Measurements from ENCODE around the gene TBC1D5. TPM values are rescaled to one million over a fixed set of nuclear protein-coding genes. Genes with fewer than 3 reads are reported as not detected.
"Not testable (repeated sequence)": the region's sequence is repeated elsewhere in the genome, so short reads cannot be mapped to it uniquely, and the experiment has no call there.

Gene TBC1D5
- total RNA-seq, 1 experiment from 2014 or later, result 181 TPM

DNA sequence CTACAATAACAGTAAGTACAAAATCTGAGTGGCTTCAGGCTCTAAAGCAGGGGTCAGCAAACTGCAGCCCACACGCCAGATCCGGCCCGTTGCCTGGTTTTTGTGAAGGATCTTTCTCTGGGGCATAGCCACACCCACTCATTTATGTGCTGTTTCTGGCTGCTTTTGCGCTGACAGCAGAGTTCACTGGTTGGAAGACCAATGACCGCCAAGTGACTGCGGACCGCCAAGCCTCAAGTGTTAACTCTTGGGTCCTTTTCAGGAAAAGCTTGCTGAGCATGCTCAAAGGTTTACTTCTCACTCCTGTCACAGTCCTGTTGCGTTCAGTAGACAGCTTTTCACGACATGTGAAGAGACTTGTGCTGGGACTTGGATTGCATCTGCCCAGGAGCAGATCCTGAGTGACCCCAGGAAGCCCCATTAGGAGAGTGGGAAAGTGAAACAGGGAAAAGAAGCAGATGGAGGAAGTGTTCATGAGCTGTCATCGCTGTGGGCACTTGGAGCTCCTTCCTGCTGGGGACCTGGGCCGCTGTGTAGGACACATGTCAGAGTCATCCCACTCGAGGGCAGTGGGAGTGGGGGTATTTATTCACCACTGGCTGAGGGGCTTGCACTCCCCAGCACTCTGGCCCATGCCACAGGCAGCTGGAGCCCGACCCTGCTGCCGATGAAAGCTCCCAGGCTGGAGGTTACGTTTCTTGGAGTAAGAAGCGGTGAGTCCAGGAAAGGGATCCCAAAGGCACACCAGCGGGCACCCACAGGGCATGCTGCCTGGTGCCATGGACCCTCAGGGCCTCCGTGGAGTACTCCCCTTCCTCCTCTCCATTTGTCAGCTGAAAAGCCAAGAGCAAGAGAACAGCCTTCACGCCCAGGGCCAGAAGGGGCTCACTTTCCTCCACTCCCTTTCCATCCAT, 608.5 kb downstream of the TBC1D5 start:
- H3K27ac ChIP-seq (ENCODE audit: low read length), result no peak overlapping the region
- no peak overlapping the region for H3K4me3 ChIP-seq (ENCODE audit: low read length)

DNA sequence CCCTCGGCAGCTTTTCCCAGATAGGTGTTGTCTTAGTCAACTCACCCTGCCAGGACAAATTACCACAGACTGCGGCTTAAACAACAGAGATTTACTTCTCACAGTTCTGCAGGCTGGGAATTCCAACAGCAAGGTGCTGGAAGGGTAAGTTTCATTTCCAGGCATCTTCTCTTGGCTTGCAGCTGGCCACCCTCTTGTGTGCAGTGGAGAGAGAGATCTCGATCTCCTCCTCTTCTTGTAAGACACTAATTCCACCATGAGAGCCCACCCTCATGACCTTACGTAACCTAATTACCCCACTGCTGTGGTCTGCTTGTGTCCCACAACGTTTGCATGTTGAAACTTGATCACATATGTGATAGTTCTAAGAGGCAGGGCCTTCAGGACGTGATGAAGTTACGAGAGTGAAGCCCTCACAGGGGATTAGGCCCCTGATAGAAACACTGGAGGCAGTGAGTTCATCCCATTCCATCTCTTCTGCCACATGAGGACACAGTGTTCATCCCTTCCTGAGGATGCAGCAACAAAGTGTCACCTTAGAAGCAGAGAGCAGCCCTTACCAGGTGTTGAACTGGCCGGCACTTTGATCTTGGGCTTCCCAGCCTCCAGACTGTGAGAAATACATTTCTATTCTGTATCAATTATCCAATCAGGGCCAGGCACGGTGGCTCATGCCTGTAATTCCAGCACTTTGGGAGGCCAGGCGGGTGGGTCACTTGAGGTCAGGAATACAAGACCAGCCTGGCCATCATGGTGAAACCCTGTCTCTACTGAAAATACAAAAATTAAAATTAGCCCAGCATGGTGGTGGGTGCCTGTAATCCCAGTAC, 609.9 kb downstream of the TBC1D5 start:
- Histone ChIP-seq H3K4me1 (ENCODE audit: low read length) (peaks cover 6% of the 10 kb centered on the region), H3K4me3 (ENCODE audit: low read length) (no peak overlapping the region), H3K27ac (ENCODE audit: low read length) (no peak overlapping the region), H3K36me3 (ENCODE audit: insufficient read depth, low read length) (no peaks in the 10 kb centered on the region), H2AFZ (ENCODE audit: low read length) (no peak overlapping the region), H3K27me3 (ENCODE audit: low read length) (no peaks in the 10 kb centered on the region), H3K79me2 (ENCODE audit: low read length) (no peaks in the 10 kb centered on the region), H3K4me2 (ENCODE audit: low read depth, low read length, poor library complexity, severe bottlenecking) (no peak overlapping the region), H3K9me2 (replicated peaks; ENCODE audit: insufficient read depth, low read length) (no peaks in the 10 kb centered on the region), H3K9me3 (ENCODE audit: low read length) (no peaks in the 10 kb centered on the region), H4K20me1 (ENCODE audit: insufficient read depth, low read depth, low read length) (no peaks in the 10 kb centered on the region), H3K9ac (ENCODE audit: low read length) (no peak overlapping the region)
- DNase-seq, result no peak

More for the DNA sequence above, 608.5 kb downstream of the TBC1D5 start:
- no peak overlapping the region for H3K4me2 ChIP-seq (ENCODE audit: low read depth, low read length, poor library complexity, severe bottlenecking)
- no peak overlapping the region for H3K9ac ChIP-seq (ENCODE audit: low read length)
- H3K27me3 ChIP-seq (ENCODE audit: low read length), result no peaks in the 10 kb centered on the region
- no peak overlapping the region for H2AFZ ChIP-seq (ENCODE audit: low read length)
- H3K9me3 ChIP-seq (ENCODE audit: low read length), result no peaks in the 10 kb centered on the region
- no peaks in the 10 kb centered on the region for H3K9me2 ChIP-seq (replicated peaks; ENCODE audit: insufficient read depth, low read length)
- H4K20me1 ChIP-seq (ENCODE audit: insufficient read depth, low read depth, low read length), result no peaks in the 10 kb centered on the region
- no peaks in the 10 kb centered on the region for H3K36me3 ChIP-seq (ENCODE audit: insufficient read depth, low read length)
- H3K4me1 ChIP-seq (ENCODE audit: low read length), result peaks cover 6% of the 10 kb centered on the region
- no peak for DNase-seq
- no peaks in the 10 kb centered on the region for H3K79me2 ChIP-seq (ENCODE audit: low read length)

DNA sequence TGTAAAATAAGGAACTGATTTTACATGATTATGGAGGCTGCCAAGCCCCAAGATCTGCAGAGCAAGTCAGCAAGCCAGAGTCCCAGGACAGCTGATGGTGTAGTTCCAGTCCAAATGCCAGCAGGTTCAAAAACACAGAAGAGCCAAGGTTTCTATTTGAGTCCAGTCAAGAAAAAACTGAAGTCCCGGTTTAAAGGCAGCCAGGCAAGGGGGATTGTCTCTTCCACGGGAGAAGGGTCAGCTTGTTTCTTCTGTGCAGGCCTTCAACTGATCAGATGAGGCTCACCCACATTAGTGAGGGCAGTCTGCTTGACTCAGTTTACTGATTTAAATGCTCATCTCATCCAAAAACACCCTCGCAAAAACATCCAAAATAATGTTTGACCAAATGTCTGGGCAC, 611.5 kb downstream of the TBC1D5 start:
- Histone ChIP-seq H4K20me1 (ENCODE audit: insufficient read depth, low read depth, low read length) (no peaks in the 10 kb centered on the region), H3K9ac (ENCODE audit: low read length) (no peak overlapping the region), H3K4me3 (ENCODE audit: low read length) (no peak overlapping the region), H2AFZ (ENCODE audit: low read length) (no peak overlapping the region), H3K4me2 (ENCODE audit: low read depth, low read length, poor library complexity, severe bottlenecking) (no peak overlapping the region), H3K79me2 (ENCODE audit: low read length) (no peaks in the 10 kb centered on the region), H3K36me3 (ENCODE audit: insufficient read depth, low read length) (no peaks in the 10 kb centered on the region), H3K9me2 (replicated peaks; ENCODE audit: insufficient read depth, low read length) (no peaks in the 10 kb centered on the region), H3K27me3 (ENCODE audit: low read length) (no peaks in the 10 kb centered on the region), H3K4me1 (ENCODE audit: low read length) (peaks cover 6% of the 10 kb centered on the region), H3K27ac (ENCODE audit: low read length) (no peak overlapping the region), H3K9me3 (ENCODE audit: low read length) (no peaks in the 10 kb centered on the region)
- no peak for DNase-seq

DNA sequence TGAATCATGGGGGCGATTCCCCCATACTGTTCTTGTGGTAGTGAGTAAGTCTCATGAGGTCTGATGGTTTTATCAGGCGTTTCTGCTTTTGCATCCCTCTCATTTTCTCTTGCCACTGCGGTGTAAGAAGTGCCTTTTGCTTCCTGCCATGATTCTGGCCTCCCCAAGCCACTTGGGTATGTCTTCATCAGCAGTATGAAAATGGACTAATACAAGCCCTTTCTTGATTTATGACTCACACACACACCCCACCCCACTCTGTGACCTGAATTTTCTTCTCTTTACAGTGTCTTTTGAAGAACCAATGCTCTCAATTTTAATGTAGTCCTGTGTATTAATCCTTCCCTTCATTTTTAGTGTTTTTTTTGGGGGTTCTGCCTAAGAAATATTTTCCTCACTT, 612.9 kb downstream of the TBC1D5 start:
- Histone ChIP-seq H3K79me2 (ENCODE audit: low read length) (no peaks in the 10 kb centered on the region), H3K9me2 (replicated peaks; ENCODE audit: insufficient read depth, low read length) (no peaks in the 10 kb centered on the region), H3K36me3 (ENCODE audit: insufficient read depth, low read length) (no peaks in the 10 kb centered on the region), H2AFZ (ENCODE audit: low read length) (no peak overlapping the region), H4K20me1 (ENCODE audit: insufficient read depth, low read depth, low read length) (no peaks in the 10 kb centered on the region), H3K4me1 (ENCODE audit: low read length) (peaks cover 6% of the 10 kb centered on the region), H3K27me3 (ENCODE audit: low read length) (no peaks in the 10 kb centered on the region), H3K27ac (ENCODE audit: low read length) (no peak overlapping the region), H3K4me2 (ENCODE audit: low read depth, low read length, poor library complexity, severe bottlenecking) (no peak overlapping the region), H3K9me3 (ENCODE audit: low read length) (no peaks in the 10 kb centered on the region), H3K4me3 (ENCODE audit: low read length) (no peak overlapping the region), H3K9ac (ENCODE audit: low read length) (no peak overlapping the region)
- no peak for DNase-seq

DNA sequence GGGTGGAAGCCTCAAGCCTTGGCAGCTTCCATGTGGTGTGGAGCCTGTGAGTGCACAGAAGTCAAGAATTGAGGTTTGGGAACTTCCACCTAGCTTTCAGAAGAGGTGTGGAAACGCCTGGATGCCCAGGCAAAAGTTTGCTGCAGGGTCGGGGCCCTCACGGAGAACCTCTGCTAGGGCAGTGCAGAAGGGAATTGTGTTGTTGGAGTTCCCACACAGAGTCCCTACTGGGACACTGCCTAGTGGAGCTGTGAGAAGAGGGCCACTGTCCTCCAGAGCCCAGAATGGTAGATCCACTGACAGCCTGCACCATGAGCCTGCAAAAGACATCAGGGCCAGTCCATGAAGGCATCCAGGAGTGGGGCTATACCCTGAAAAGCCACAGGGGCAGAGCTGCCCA, 613.8 kb downstream of the TBC1D5 start:
- H3K27ac ChIP-seq (ENCODE audit: low read length); H3K9me3 ChIP-seq (ENCODE audit: low read length); H3K9me2 ChIP-seq (replicated peaks; ENCODE audit: insufficient read depth, low read length); H3K4me2 ChIP-seq (ENCODE audit: low read depth, low read length, poor library complexity, severe bottlenecking); H3K4me3 ChIP-seq (ENCODE audit: low read length); H3K9ac ChIP-seq (ENCODE audit: low read length); DNase-seq; H3K27me3 ChIP-seq (ENCODE audit: low read length); H3K36me3 ChIP-seq (ENCODE audit: insufficient read depth, low read length); H3K4me1 ChIP-seq (ENCODE audit: low read length); H3K79me2 ChIP-seq (ENCODE audit: low read length); H4K20me1 ChIP-seq (ENCODE audit: insufficient read depth, low read depth, low read length); H2AFZ ChIP-seq (ENCODE audit: low read length): not testable (repeated sequence)

DNA sequence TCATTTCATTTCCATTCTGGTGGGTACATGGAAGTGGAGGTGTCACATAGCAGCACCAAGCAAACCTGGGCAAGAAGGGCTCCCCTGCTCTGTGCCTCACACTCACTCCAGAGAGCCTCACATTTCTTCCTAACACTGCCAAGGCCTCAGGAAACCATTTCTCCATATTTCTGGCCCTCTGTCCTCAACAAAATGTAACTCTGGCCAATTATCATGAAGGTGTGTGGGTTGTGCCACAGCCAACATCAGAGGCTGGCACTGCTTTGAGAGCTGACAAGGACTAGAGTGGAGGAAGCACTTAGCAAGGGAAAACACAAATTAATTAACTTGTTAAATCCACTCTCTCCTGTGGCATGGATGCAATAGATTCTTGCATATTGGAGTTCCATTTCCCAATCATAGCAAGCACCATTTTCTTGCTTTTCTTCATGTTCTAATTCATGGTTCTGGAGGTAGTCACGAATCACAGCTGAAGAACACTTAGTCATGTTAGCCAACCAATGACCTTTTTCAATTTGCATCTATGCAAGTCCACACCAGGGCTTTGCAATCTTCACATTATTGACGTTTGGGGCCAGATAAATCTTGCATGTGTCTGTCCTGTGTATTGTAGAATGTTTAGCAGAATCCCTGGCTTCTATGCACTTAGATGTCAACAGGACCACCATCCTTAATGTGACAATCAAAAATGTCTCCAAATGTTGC, 616.5 kb downstream of the TBC1D5 start:
- Histone ChIP-seq H3K4me3 (ENCODE audit: low read length) (no peak overlapping the region), H3K79me2 (ENCODE audit: low read length) (no peaks in the 10 kb centered on the region), H2AFZ (ENCODE audit: low read length) (no peak overlapping the region), H3K36me3 (ENCODE audit: insufficient read depth, low read length) (no peaks in the 10 kb centered on the region), H3K4me2 (ENCODE audit: low read depth, low read length, poor library complexity, severe bottlenecking) (no peak overlapping the region), H3K4me1 (ENCODE audit: low read length) (no peaks in the 10 kb centered on the region), H3K27ac (ENCODE audit: low read length) (no peak overlapping the region), H3K27me3 (ENCODE audit: low read length) (no peaks in the 10 kb centered on the region), H4K20me1 (ENCODE audit: insufficient read depth, low read depth, low read length) (no peaks in the 10 kb centered on the region), H3K9ac (ENCODE audit: low read length) (no peak overlapping the region), H3K9me2 (replicated peaks; ENCODE audit: insufficient read depth, low read length) (no peaks in the 10 kb centered on the region), H3K9me3 (ENCODE audit: low read length) (no peaks in the 10 kb centered on the region)
- no peak for DNase-seq

DNA sequence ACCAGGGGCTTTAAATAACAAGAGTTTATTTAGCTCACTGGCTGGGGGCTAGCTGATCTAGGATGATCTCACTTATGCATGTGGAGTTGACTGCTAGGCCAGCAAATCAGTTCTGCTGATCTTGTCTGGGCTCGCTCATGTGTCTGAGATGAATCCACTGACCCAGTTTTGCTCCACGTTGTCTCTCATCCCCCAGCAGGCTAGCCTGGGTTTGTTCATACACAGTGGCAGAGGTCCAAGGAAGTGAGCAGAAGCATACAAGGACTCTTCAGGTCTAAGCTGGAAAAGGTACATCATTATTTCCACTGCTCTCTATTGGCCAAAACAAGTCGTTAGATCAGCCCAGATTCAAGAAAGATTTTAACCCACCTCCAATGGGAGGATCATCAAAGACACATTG, 619.7 kb downstream of the TBC1D5 start:
- H3K9me2 ChIP-seq (replicated peaks; ENCODE audit: insufficient read depth, low read length), result no peaks in the 10 kb centered on the region
- H2AFZ ChIP-seq (ENCODE audit: low read length), result no peak overlapping the region
- no peak overlapping the region for H3K27ac ChIP-seq (ENCODE audit: low read length)
- no peaks in the 10 kb centered on the region for H3K4me1 ChIP-seq (ENCODE audit: low read length)
- no peaks in the 10 kb centered on the region for H3K27me3 ChIP-seq (ENCODE audit: low read length)
- H3K79me2 ChIP-seq (ENCODE audit: low read length), result no peaks in the 10 kb centered on the region
- H4K20me1 ChIP-seq (ENCODE audit: insufficient read depth, low read depth, low read length), result no peaks in the 10 kb centered on the region
- H3K36me3 ChIP-seq (ENCODE audit: insufficient read depth, low read length), result no peaks in the 10 kb centered on the region
- no peak overlapping the region for H3K4me2 ChIP-seq (ENCODE audit: low read depth, low read length, poor library complexity, severe bottlenecking)
- no peak for DNase-seq
- no peak overlapping the region for H3K4me3 ChIP-seq (ENCODE audit: low read length)
- no peaks in the 10 kb centered on the region for H3K9me3 ChIP-seq (ENCODE audit: low read length)
- H3K9ac ChIP-seq (ENCODE audit: low read length), result no peak overlapping the region

DNA sequence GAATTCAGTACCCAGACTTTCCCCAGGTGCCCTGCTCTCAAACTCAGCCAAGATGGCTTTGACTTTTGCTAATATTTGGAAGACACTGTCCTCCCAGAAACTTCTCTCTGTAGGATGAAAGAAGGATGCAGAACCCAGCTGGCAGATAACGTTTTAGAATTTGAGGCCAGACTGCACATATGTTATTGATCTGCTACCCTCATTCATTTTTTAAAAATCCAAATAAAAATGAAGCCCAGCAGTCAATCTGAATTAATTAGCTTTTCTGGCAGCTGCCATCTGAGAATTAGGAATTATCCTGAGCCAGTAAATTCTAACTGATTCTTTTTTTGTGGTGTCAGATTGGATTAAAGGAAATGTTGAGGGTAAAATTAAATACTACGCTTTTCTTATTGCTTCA, 621.1 kb downstream of the TBC1D5 start:
- Histone ChIP-seq H3K9ac (ENCODE audit: low read length) (no peak overlapping the region), H3K4me3 (ENCODE audit: low read length) (no peak overlapping the region)
- DNase-seq, result no peak

More for the DNA sequence above, 621.1 kb downstream of the TBC1D5 start:
- H3K4me2 ChIP-seq (ENCODE audit: low read depth, low read length, poor library complexity, severe bottlenecking), result no peak overlapping the region
- H3K79me2 ChIP-seq (ENCODE audit: low read length), result no peaks in the 10 kb centered on the region
- H3K36me3 ChIP-seq (ENCODE audit: insufficient read depth, low read length), result no peaks in the 10 kb centered on the region
- H3K27ac ChIP-seq (ENCODE audit: low read length), result no peak overlapping the region
- H3K4me1 ChIP-seq (ENCODE audit: low read length), result no peaks in the 10 kb centered on the region
- H2AFZ ChIP-seq (ENCODE audit: low read length), result no peak overlapping the region
- H4K20me1 ChIP-seq (ENCODE audit: insufficient read depth, low read depth, low read length), result no peaks in the 10 kb centered on the region
- H3K9me3 ChIP-seq (ENCODE audit: low read length), result no peaks in the 10 kb centered on the region
- no peaks in the 10 kb centered on the region for H3K9me2 ChIP-seq (replicated peaks; ENCODE audit: insufficient read depth, low read length)
- no peaks in the 10 kb centered on the region for H3K27me3 ChIP-seq (ENCODE audit: low read length)
